ENCODE measurements around the gene AOC3. TPM values are rescaled to one million over a fixed set of nuclear protein-coding genes. Genes with fewer than 3 reads are reported as not detected.

The AOC3 gene
- total RNA-seq, 1 experiment from 2014 or later = 2.8 TPM

DNA sequence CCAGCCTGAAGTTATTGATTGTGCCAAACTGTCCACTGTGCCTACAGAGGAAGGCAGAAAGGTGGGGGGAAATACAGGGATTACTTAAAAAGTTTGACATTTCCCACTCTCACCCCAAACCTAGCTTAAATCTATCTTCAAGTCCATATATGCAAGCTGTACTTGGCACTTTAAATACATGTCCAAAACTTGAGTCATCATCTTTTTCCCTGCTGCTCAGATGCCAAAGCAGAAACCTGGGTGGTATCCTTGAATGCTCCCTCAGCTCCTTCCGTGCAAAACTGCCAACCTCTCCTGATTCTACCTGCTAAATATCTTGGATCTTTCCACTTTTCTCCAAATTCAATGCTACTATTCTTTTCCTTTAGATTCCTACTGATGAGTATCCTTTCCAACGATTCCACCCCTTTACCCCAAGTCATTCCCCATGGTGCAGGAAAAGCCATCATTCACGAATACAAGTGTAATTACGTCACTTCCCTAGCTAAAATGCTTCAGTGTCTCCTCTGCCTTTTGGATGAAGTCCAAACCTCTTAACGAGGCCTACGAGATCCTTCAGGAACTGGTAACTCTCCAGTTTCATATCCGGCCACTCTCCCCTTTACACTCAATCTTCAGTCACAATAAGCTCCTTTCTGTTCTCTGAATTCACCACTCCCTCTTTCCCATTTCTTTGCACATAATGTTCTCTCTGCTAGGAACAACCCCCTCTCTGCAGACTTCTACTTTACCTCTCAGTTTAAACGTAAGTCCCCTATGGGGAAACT is 36.2 kb upstream of the AOC3 start:
- Histone ChIP-seq H4K8ac (replicated peaks; ENCODE audit: insufficient read length, low read depth, low read length) (no peak overlapping the region), H3K56ac (ENCODE audit: insufficient read length, low read depth, low read length) (no peak overlapping the region), H3K4ac (ENCODE audit: low read depth, low read length) (no peak overlapping the region), H2BK12ac (ENCODE audit: insufficient read length, low read depth, low read length) (no peak overlapping the region), H4K91ac (ENCODE audit: insufficient read length, low read depth, low read length) (no peak overlapping the region), H3K23me2 (ENCODE audit: insufficient read length, low read depth, low read length, poor library complexity, severe bottlenecking) (no peaks in the 10 kb centered on the region), H2BK120ac (ENCODE audit: low read depth, low read length, poor library complexity, severe bottlenecking) (no peak overlapping the region), H3K9me3 (ENCODE audit: control insufficient read depth, low read depth, low read length) (no peaks in the 10 kb centered on the region), H3T11ph (ENCODE audit: low read length) (no peak overlapping the region), H3K14ac (ENCODE audit: insufficient read depth, low read length) (no peak overlapping the region), H3K27me3 (ENCODE audit: insufficient read depth, low read length) (no peaks in the 10 kb centered on the region), H3K23ac (ENCODE audit: insufficient read length, low read depth, low read length) (no peak overlapping the region), H3K4me1 (ENCODE audit: insufficient read depth, low read length) (no peaks in the 10 kb centered on the region), H3K79me2 (ENCODE audit: insufficient read depth, low read length) (no peaks in the 10 kb centered on the region), H3K4me2 (ENCODE audit: insufficient read depth, insufficient read length, low read length) (no peak overlapping the region), H2BK5ac (ENCODE audit: insufficient read length, low read length) (no peak overlapping the region), H2BK15ac (ENCODE audit: low read depth, low read length) (no peak overlapping the region), H3K9ac (ENCODE audit: extremely low read depth, insufficient read length, low read length) (no peak overlapping the region), H3K18ac (ENCODE audit: insufficient read length, low read depth, low read length) (no peak overlapping the region), H3K79me1 (ENCODE audit: insufficient read depth, low read depth, low read length, poor library complexity, severe bottlenecking) (no peaks in the 10 kb centered on the region), H4K20me1 (ENCODE audit: control insufficient read depth, insufficient read depth, insufficient read length) (no peaks in the 10 kb centered on the region), H2AK5ac (ENCODE audit: insufficient read length, low read length) (no peak overlapping the region), H3K27ac (ENCODE audit: insufficient read length, low read depth, low read length) (no peak overlapping the region), H4K5ac (ENCODE audit: insufficient read length, low read depth, low read length) (no peak overlapping the region), H2AFZ (ENCODE audit: low read length) (no peak overlapping the region), H2BK20ac (ENCODE audit: low read depth, low read length, poor library complexity, severe bottlenecking) (no peak overlapping the region)
- H3K27me3 Mint-ChIP-seq (ENCODE audit: low read depth) = no peaks in the 10 kb centered on the region
- DNase-seq = no peak
- TF ChIP-seq, protein P1, sequence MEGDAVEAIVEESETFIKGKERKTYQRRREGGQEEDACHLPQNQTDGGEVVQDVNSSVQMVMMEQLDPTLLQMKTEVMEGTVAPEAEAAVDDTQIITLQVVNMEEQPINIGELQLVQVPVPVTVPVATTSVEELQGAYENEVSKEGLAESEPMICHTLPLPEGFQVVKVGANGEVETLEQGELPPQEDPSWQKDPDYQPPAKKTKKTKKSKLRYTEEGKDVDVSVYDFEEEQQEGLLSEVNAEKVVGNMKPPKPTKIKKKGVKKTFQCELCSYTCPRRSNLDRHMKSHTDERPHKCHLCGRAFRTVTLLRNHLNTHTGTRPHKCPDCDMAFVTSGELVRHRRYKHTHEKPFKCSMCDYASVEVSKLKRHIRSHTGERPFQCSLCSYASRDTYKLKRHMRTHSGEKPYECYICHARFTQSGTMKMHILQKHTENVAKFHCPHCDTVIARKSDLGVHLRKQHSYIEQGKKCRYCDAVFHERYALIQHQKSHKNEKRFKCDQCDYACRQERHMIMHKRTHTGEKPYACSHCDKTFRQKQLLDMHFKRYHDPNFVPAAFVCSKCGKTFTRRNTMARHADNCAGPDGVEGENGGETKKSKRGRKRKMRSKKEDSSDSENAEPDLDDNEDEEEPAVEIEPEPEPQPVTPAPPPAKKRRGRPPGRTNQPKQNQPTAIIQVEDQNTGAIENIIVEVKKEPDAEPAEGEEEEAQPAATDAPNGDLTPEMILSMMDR (conservative IDR thresholded peaks at IDR 0.05) = no peak
- no CpG with 5 or more reads among the region's 8 CpGs for WGBS (ENCODE audit: extremely low coverage, insufficient read length, low lambda C conversion rate)
- H3K36me3 Mint-ChIP-seq (ENCODE audit: insufficient read depth in 1 of 3, low read depth in 3 of 3) = peaks cover 25 to 84% (median 69%) of the 10 kb centered on the region in 3 experiments; a peak in 6 of 7 replicates
- H3K4me3 Mint-ChIP-seq = no peak overlapping the region
- no peaks in the 10 kb centered on the region for H3K9me3 Mint-ChIP-seq
- H3K27ac Mint-ChIP-seq = no peak overlapping the region
- no peaks in the 10 kb centered on the region for H3K4me1 Mint-ChIP-seq

All from H9 (cell line).